ENCODE measurements around the gene MEX3B.
"Not testable (repeated sequence)": the region's sequence is repeated elsewhere in the genome, so short reads cannot be mapped to it uniquely, and the experiment has no call there.

Gene MEX3B

DNA sequence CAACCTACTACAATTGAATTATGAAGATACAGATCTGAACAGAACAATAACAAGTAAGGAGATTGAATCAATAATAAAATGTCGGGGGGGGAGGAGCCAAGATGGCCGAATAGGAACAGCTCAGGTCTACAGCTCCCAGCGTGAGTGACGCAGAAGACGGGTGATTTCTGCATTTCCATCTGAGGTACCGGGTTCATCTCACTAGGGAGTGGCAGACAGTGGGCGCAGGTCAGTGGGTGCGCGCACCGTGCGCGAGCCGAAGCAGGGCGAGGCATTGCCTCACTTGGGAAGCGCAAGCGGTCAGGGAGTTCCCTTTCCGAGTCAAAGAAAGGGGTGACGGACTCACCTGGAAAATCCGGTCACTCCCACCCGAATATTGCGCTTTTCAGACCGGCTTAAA, 50.7 kb downstream of the MEX3B start:
- DNase-seq, result not testable (repeated sequence)

DNA sequence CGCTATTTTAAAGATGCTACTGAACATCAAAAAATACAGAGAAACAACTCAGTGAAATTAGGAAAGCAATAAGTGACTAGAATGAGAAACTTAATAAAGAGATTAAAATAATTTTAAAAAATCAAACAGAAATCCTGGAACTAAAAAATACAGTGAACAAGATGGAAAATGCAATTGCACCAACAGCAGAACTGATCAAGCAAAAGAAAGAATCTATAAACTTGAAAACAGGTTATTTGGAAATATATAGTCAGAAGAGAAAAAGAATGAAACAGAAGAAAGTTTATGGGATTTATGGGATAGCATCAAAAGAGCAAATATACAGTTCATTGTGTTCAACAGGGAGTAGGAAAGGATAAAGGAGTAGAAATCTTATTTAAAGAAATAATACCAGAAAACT, 53.3 kb downstream of the MEX3B start:
- no peak for DNase-seq
